DND-41 (cell line): ENCODE results near the gene ATPAF2.

Experiments used
- ATAC-seq: fragments of 200-7000 bp; cut with Tn5 transposase; 3 replicates; pipeline ENCODE4 v1.9.1; 2021; ENCODE audit warnings: low read depth; ENCODE audit not compliant: insufficient read depth
- DNase-seq: peaks from one replicate; pipeline ENCODE4 v3.0.0-alpha.2; 2020
- H2AFZ ChIP-seq: 2 replicates; pipeline ENCODE4 v1.6.0; 2012; ENCODE audit warnings: low read depth, low read length
- H3K27ac ChIP-seq: 2 replicates; pipeline ENCODE4 v1.5.1; 2012; ENCODE audit warnings: low read length, inconsistent platforms
- H3K27me3 ChIP-seq: fragments of 200-600 bp; sonication (generic); 2 replicates; pipeline ENCODE4 v1.6.0; 2012; ENCODE audit warnings: low read length, mild to moderate bottlenecking, inconsistent platforms; ENCODE audit not compliant: insufficient read depth, poor library complexity
- H3K36me3 ChIP-seq: 2 replicates; pipeline ENCODE4 v1.5.1; 2012; ENCODE audit warnings: low read length, inconsistent platforms; ENCODE audit not compliant: insufficient read depth
- H3K4me1 ChIP-seq: 2 replicates; pipeline ENCODE4 v1.5.1; 2012; ENCODE audit warnings: mild to moderate bottlenecking, low read length; ENCODE audit not compliant: insufficient read depth
- H3K4me2 ChIP-seq: 2 replicates; pipeline ENCODE4 v1.6.0; 2012; ENCODE audit warnings: mild to moderate bottlenecking, moderate library complexity, low read length, inconsistent platforms; ENCODE audit not compliant: insufficient read depth
- H3K4me3 ChIP-seq, 2 experiments: fragments of 200-600 bp in 1 of 2; shearing (Covaris generic) in 1 of 2; 2 replicates each; pipeline ENCODE4 v1.5.1; 2012 to 2016; ENCODE audit warnings: inconsistent platforms in 2 of 2, low read length in 2 of 2, mild to moderate bottlenecking in 2 of 2, low read depth in 1 of 2, moderate library complexity in 1 of 2
- H3K79me2 ChIP-seq: 2 replicates; pipeline ENCODE4 v1.6.0; 2012; ENCODE audit warnings: low read length, inconsistent platforms; ENCODE audit not compliant: insufficient read depth
- H3K9ac ChIP-seq: 2 replicates; pipeline ENCODE4 v1.6.0; 2012; ENCODE audit warnings: low read depth, mild to moderate bottlenecking, inconsistent platforms, low read length, moderate library complexity
- H3K9me3 ChIP-seq: 2 replicates; pipeline ENCODE4 v1.5.1; 2012; ENCODE audit warnings: low read length, moderate library complexity, mild to moderate bottlenecking, inconsistent platforms; ENCODE audit not compliant: insufficient read depth, severe bottlenecking
- H4K20me1 ChIP-seq: 2 replicates; pipeline ENCODE4 v1.6.0; 2012; ENCODE audit warnings: low read length; ENCODE audit not compliant: insufficient read depth
- EZH2 ChIP-seq: IDR thresholded peaks from 3 replicates; pipeline ENCODE4 v1.6.1; 2012; ENCODE audit warnings: borderline replicate concordance, low read depth, mild to moderate bottlenecking, moderate library complexity, low read length, inconsistent platforms; ENCODE audit not compliant: severe bottlenecking
- TF ChIP-seq, protein P1 (sequence below): IDR thresholded peaks from 2 replicates; pipeline ENCODE4 v1.5.1; 2012; ENCODE audit warnings: borderline replicate concordance, low read length, moderate library complexity, mild to moderate bottlenecking; ENCODE audit not compliant: poor library complexity, severe bottlenecking; ENCODE audit errors: extremely low read depth

ATPAF2 gene

GRCh38 chr17:18045691-18046350 lies 6.9 kb upstream of the ATPAF2 start:
- Histone ChIP-seq H2AFZ (no peak overlapping the region), H3K9ac (no peak overlapping the region), H3K4me2 (no peak overlapping the region), H3K4me3 (no peak overlapping the region), H4K20me1 (peaks cover 12% of the 10 kb centered on the region; the same call in 1 of the 2 replicates), H3K4me1 (peaks cover 20% of the 10 kb centered on the region), H3K27ac (no peak overlapping the region), H3K9me3 (no peaks in the 10 kb centered on the region), H3K36me3 (peaks cover 52% of the 10 kb centered on the region), H3K79me2 (peaks cover 39% of the 10 kb centered on the region), H3K27me3 (no peaks in the 10 kb centered on the region)
- no peak for ATAC-seq
- DNase-seq, result no peak
- TF ChIP-seq, protein P1, sequence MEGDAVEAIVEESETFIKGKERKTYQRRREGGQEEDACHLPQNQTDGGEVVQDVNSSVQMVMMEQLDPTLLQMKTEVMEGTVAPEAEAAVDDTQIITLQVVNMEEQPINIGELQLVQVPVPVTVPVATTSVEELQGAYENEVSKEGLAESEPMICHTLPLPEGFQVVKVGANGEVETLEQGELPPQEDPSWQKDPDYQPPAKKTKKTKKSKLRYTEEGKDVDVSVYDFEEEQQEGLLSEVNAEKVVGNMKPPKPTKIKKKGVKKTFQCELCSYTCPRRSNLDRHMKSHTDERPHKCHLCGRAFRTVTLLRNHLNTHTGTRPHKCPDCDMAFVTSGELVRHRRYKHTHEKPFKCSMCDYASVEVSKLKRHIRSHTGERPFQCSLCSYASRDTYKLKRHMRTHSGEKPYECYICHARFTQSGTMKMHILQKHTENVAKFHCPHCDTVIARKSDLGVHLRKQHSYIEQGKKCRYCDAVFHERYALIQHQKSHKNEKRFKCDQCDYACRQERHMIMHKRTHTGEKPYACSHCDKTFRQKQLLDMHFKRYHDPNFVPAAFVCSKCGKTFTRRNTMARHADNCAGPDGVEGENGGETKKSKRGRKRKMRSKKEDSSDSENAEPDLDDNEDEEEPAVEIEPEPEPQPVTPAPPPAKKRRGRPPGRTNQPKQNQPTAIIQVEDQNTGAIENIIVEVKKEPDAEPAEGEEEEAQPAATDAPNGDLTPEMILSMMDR, result no peak
- no peak for TF ChIP-seq EZH2

- H3K27me3 ChIP-seq, result no peaks in the 10 kb centered on the region
- H3K36me3 ChIP-seq, result peaks cover 43% of the 10 kb centered on the region
- no peak overlapping the region for H3K27ac ChIP-seq
- ATAC-seq (no peak), DNase-seq (no peak)
- H3K79me2 ChIP-seq, result peaks cover 51% of the 10 kb centered on the region
- no peak overlapping the region for H3K4me2 ChIP-seq
- TF ChIP-seq, protein P1, result no peak
- TF ChIP-seq EZH2, result no peak
- peaks cover 21% of the 10 kb centered on the region for H4K20me1 ChIP-seq
- no peak overlapping the region for H3K9ac ChIP-seq
- H3K4me1 ChIP-seq, result peaks cover 28% of the 10 kb centered on the region
- no peak overlapping the region for H2AFZ ChIP-seq
- H3K9me3 ChIP-seq, result no peaks in the 10 kb centered on the region
- H3K4me3 ChIP-seq, result no peak overlapping the region
These were observed 5.6 kb upstream of the ATPAF2 start for GRCh38 chr17:18044609-18045008.

DNA sequence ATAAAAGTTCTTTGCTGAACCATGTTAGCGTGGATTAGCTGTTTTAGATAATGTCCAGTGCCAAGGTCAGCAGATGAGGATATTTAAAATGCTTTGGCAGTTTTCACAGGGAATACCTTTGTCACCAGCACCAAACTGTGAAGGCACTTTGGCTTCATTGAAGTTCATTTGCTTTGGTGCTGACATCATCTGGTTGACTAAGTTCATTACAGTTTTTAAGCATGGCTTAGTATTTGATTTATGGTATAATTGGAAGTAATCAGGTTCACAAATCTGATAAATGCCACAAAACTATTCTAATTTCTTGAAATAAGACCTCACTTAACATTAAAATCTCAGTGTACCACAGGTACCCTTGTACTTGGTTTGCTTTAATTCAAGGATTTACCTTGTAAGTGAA lies 4.5 kb upstream of the ATPAF2 start:
- ATAC-seq (no peak), DNase-seq (no peak)
- TF ChIP-seq EZH2, result no peak
- TF ChIP-seq, protein P1, result peak; percentile 30
- H3K27me3 ChIP-seq, result no peaks in the 10 kb centered on the region
- no peak overlapping the region for H3K9ac ChIP-seq
- H2AFZ ChIP-seq, result no peak overlapping the region
- no peak overlapping the region for H3K4me2 ChIP-seq
- peaks cover 21% of the 10 kb centered on the region for H4K20me1 ChIP-seq
- peaks cover 40% of the 10 kb centered on the region for H3K36me3 ChIP-seq
- no peak overlapping the region for H3K4me3 ChIP-seq
- H3K27ac ChIP-seq, result no peak overlapping the region
- H3K9me3 ChIP-seq, result no peaks in the 10 kb centered on the region
- H3K4me1 ChIP-seq, result peaks cover 28% of the 10 kb centered on the region
- H3K79me2 ChIP-seq, result peaks cover 58% of the 10 kb centered on the region

- peaks cover 32% of the 10 kb centered on the region for H3K4me1 ChIP-seq
- no peak overlapping the region for H3K27ac ChIP-seq
- H2AFZ ChIP-seq, result no peak overlapping the region
- H3K79me2 ChIP-seq, result peaks cover 63% of the 10 kb centered on the region
- H3K4me3 ChIP-seq, result no peak overlapping the region
- no peaks in the 10 kb centered on the region for H3K27me3 ChIP-seq
- no peak for TF ChIP-seq EZH2
- TF ChIP-seq, protein P1, result no peak
- DNase-seq, result no peak
- H3K9me3 ChIP-seq, result no peaks in the 10 kb centered on the region
- no peak for ATAC-seq
- H4K20me1 ChIP-seq, result peaks cover 21% of the 10 kb centered on the region
- peaks cover 40% of the 10 kb centered on the region for H3K36me3 ChIP-seq
- H3K4me2 ChIP-seq, result no peak overlapping the region
- H3K9ac ChIP-seq, result no peak overlapping the region
These were observed 4.0 kb upstream of the ATPAF2 start for GRCh38 chr17:18042983-18043382.
